ENCODE results near the gene SLC2A6. TPM values are rescaled to one million over a fixed set of nuclear protein-coding genes. Genes with fewer than 3 reads are reported as not detected.

SLC2A6 gene
- polyA plus RNA-seq, 1 donor (not counting 4 experiments of a cell fraction or from before 2014, with no cell fraction given): 15.9 TPM

- no peaks in the 10 kb centered on the region for H3K9me1 ChIP-seq (ENCODE audit: control insufficient read depth, extremely low read depth, insufficient read depth, low read length)
- H3K27ac ChIP-seq (ENCODE audit: control insufficient read depth, insufficient read depth, low read length): no peak overlapping the region
- H3K9me3 ChIP-seq (ENCODE audit: control insufficient read depth, low read depth, low read length): no peaks in the 10 kb centered on the region
- DNase-seq (ENCODE audit: low read depth, low spot score): no peak
- no peak overlapping the region for H3K4me2 ChIP-seq (ENCODE audit: control insufficient read depth, extremely low read depth, insufficient read depth, low read depth, low read length)
- H2AFZ ChIP-seq (ENCODE audit: control insufficient read depth, low read length): no peak overlapping the region
- no peak overlapping the region for H3K4me3 ChIP-seq (ENCODE audit: control insufficient read depth in 2 of 3, extremely low read depth in 1 of 3, insufficient read depth in 2 of 3, low read depth in 1 of 3, low read length in 3 of 3)
- no peak overlapping the region for H3K9ac ChIP-seq (ENCODE audit: control insufficient read depth, extremely low read depth, insufficient read depth, low read length)
- H3K79me2 ChIP-seq (ENCODE audit: control insufficient read depth, insufficient read depth, low read length): no peaks in the 10 kb centered on the region
- H3K36me3 ChIP-seq (ENCODE audit: control insufficient read depth in 2 of 2, extremely low read depth in 1 of 2, insufficient read depth in 2 of 2, low read length in 2 of 2): no peaks in the 10 kb centered on the region
- no peak for FAIRE-seq
- H3K27me3 ChIP-seq (ENCODE audit: control insufficient read depth, extremely low read depth, insufficient read depth, low read length): peaks cover 21% of the 10 kb centered on the region
- no peaks in the 10 kb centered on the region for H4K20me1 ChIP-seq (ENCODE audit: control insufficient read depth, extremely low read depth, insufficient read depth, low read length)
- peaks cover 12% of the 10 kb centered on the region for H3K4me1 ChIP-seq (ENCODE audit: control insufficient read depth, extremely low read depth, insufficient read depth, low read length)
- TF ChIP-seq CTCF (optimal IDR thresholded peaks at IDR 0.05 in 1 of 3, IDR thresholded peaks at IDR 0.05 in 1 of 3, conservative IDR thresholded peaks at IDR 0.05 in 1 of 3; ENCODE audit: extremely low read depth in 1 of 3, insufficient read depth in 2 of 3, low read length in 3 of 3) (no peak), EZH2 (IDR thresholded peaks at IDR 0.05; ENCODE audit: low read length) (no peak)
- dilution Hi-C loops (cut with MboI; ENCODE audit: extremely low pct_ligation_motif_present, low sequenced_read_pairs): no loop called here
Observed at GRCh38 chr9:133489253-133490190, 10.6 kb upstream of the SLC2A6 start.

- Histone ChIP-seq H3K9me1 (ENCODE audit: control insufficient read depth, extremely low read depth, insufficient read depth, low read length) (no peaks in the 10 kb centered on the region), H3K9ac (ENCODE audit: control insufficient read depth, extremely low read depth, insufficient read depth, low read length) (no peak overlapping the region)
- dilution Hi-C loops (cut with MboI; ENCODE audit: extremely low pct_ligation_motif_present, low sequenced_read_pairs): no loop called here
Observed at GRCh38 chr9:133488686-133489252, 9.9 kb upstream of the SLC2A6 start.

More at GRCh38 chr9:133488686-133489252, 9.9 kb upstream of the SLC2A6 start:
- Histone ChIP-seq H3K9me3 (ENCODE audit: control insufficient read depth, low read depth, low read length) (no peaks in the 10 kb centered on the region), H4K20me1 (ENCODE audit: control insufficient read depth, extremely low read depth, insufficient read depth, low read length) (no peaks in the 10 kb centered on the region), H3K27me3 (ENCODE audit: control insufficient read depth, extremely low read depth, insufficient read depth, low read length) (peaks cover 23% of the 10 kb centered on the region), H3K27ac (ENCODE audit: control insufficient read depth, insufficient read depth, low read length) (no peak overlapping the region), H3K4me1 (ENCODE audit: control insufficient read depth, extremely low read depth, insufficient read depth, low read length) (peaks cover 12% of the 10 kb centered on the region), H3K4me3 (ENCODE audit: control insufficient read depth in 2 of 3, extremely low read depth in 1 of 3, insufficient read depth in 2 of 3, low read depth in 1 of 3, low read length in 3 of 3) (no peak overlapping the region), H2AFZ (ENCODE audit: control insufficient read depth, low read length) (no peak overlapping the region), H3K4me2 (ENCODE audit: control insufficient read depth, extremely low read depth, insufficient read depth, low read depth, low read length) (no peak overlapping the region), H3K79me2 (ENCODE audit: control insufficient read depth, insufficient read depth, low read length) (no peaks in the 10 kb centered on the region), H3K36me3 (ENCODE audit: control insufficient read depth in 2 of 2, extremely low read depth in 1 of 2, insufficient read depth in 2 of 2, low read length in 2 of 2) (no peaks in the 10 kb centered on the region)
- TF ChIP-seq EZH2 (IDR thresholded peaks at IDR 0.05; ENCODE audit: low read length): no peak
- no peak for TF ChIP-seq CTCF (optimal IDR thresholded peaks at IDR 0.05 in 1 of 3, IDR thresholded peaks at IDR 0.05 in 1 of 3, conservative IDR thresholded peaks at IDR 0.05 in 1 of 3; ENCODE audit: extremely low read depth in 1 of 3, insufficient read depth in 2 of 3, low read length in 3 of 3)
- DNase-seq (ENCODE audit: low read depth, low spot score) (no peak), FAIRE-seq (no peak)

All from keratinocyte (primary cell).